GM21529 (cell line): Measurements from ENCODE around the gene ITGB8.

ENCODE experiments used
- ATAC-seq: cut with Tn5 transposase; IDR thresholded peaks from one replicate; pipeline ENCODE4 v1.9.1; 2021; ENCODE audit not compliant: unreplicated experiment

The ITGB8 gene

GRCh38 chr7:20409961-20410360 lies 79.3 kb downstream of the ITGB8 start:
- no peak for ATAC-seq

- ATAC-seq, result no peak
These were observed 80.7 kb downstream of the ITGB8 start for GRCh38 chr7:20411372-20411771.

- ATAC-seq, result no peak
These were observed 81.3 kb downstream of the ITGB8 start for GRCh38 chr7:20412032-20412431.

GRCh38 chr7:20417260-20417659 lies 86.6 kb downstream of the ITGB8 start:
- no peak for ATAC-seq

- ATAC-seq, result no peak
These were observed 87.1 kb downstream of the ITGB8 start for GRCh38 chr7:20417675-20418382.

GRCh38 chr7:20424500-20424899 lies 93.8 kb downstream of the ITGB8 start:
- no peak for ATAC-seq

- no peak for ATAC-seq
These were observed 100.0 kb downstream of the ITGB8 start for GRCh38 chr7:20430664-20431063.

GRCh38 chr7:20431146-20431545 lies 100.4 kb downstream of the ITGB8 start:
- no peak for ATAC-seq

GRCh38 chr7:20432071-20432470 lies 101.4 kb downstream of the ITGB8 start:
- no peak for ATAC-seq

GRCh38 chr7:20435305-20435704 lies 104.6 kb downstream of the ITGB8 start:
- ATAC-seq, result no peak

- ATAC-seq, result no peak
These were observed 107.5 kb downstream of the ITGB8 start for GRCh38 chr7:20438248-20438647.

GRCh38 chr7:20438694-20439376 lies 108.1 kb downstream of the ITGB8 start:
- peak; percentile 91 for ATAC-seq

GRCh38 chr7:20439416-20440185 lies 108.9 kb downstream of the ITGB8 start:
- ATAC-seq, result no peak

- no peak for ATAC-seq
These were observed 109.9 kb downstream of the ITGB8 start for GRCh38 chr7:20440472-20441105.

- no peak for ATAC-seq
These were observed 110.6 kb downstream of the ITGB8 start for GRCh38 chr7:20441346-20441745.

- ATAC-seq, result no peak
These were observed 111.3 kb downstream of the ITGB8 start for GRCh38 chr7:20441991-20442441.

GRCh38 chr7:20442951-20443350 lies 112.3 kb downstream of the ITGB8 start:
- no peak for ATAC-seq

GRCh38 chr7:20444030-20444800 lies 113.5 kb downstream of the ITGB8 start:
- ATAC-seq, result no peak

GRCh38 chr7:20447021-20447650 lies 116.4 kb downstream of the ITGB8 start:
- ATAC-seq, result peak; percentile 85

GRCh38 chr7:20449176-20449575 lies 118.5 kb downstream of the ITGB8 start:
- no peak for ATAC-seq
